ENCODE data around the gene MINDY4.

MINDY4 gene

DNA sequence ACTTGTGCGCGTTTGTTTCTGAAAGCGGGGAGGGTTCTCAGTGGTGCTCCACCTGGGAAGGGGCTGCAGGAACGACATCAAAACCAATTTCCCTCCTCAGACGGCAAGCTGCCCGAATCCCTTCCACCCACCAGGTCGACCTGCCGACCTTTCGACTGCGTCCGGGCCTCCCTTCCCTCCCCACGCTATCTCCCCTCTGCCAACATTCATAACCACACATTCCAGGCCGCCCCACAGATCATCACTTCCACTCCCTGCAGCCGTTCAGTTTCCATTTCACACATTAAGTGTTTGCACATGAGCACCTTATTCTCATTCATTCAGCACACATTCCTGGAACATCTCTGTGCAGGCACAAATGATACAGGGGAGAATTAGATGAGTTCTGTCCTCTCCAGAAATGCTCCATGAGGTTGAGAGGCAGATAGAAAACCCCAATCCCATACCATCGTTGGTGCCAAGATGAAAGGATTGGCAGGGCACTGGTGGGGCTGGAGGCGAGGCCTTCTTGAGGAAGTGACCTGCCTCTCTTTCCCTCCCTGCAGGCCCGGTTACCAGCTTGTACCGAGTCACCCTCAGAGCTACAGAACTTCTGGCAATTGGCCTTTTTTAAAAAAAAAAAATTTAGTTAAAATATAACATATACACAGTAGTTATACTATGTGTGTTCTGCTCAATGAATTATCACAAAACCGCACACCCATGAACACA is 70.0 kb downstream of the MINDY4 start:
- no peaks in the 10 kb centered on the region for H3K36me3 ChIP-seq (ENCODE audit: low read length)
- TF ChIP-seq CTCF (IDR thresholded peaks at IDR 0.05; ENCODE audit: insufficient read depth, low read length, poor library complexity, severe bottlenecking) (no peak), EZH2phosphoT487 (conservative IDR thresholded peaks at IDR 0.05; ENCODE audit: low read length) (no peak)
- no peaks in the 10 kb centered on the region for H3K9me2 ChIP-seq (replicated peaks; ENCODE audit: insufficient read depth, low read length)
- no peaks in the 10 kb centered on the region for H3K9me3 ChIP-seq (ENCODE audit: insufficient read depth, low read length)
- H3K4me3 ChIP-seq (ENCODE audit: insufficient read depth, low read length, poor library complexity, severe bottlenecking): no peak overlapping the region
- H3F3A ChIP-seq (ENCODE audit: insufficient read depth): no peaks in the 10 kb centered on the region
- H3K27me3 ChIP-seq (ENCODE audit: low read length): no peaks in the 10 kb centered on the region
- no peaks in the 10 kb centered on the region for H4K20me1 ChIP-seq (ENCODE audit: low read depth, low read length)
- no peak overlapping the region for H2AFZ ChIP-seq (ENCODE audit: low read depth, low read length, severe bottlenecking)
- no peak overlapping the region for H3K4me2 ChIP-seq (ENCODE audit: low read depth, low read length, poor library complexity, severe bottlenecking)
- H3K79me2 ChIP-seq (ENCODE audit: insufficient read depth, low read length): no peaks in the 10 kb centered on the region
- H3K9ac ChIP-seq (ENCODE audit: low read length): no peak overlapping the region
- H3K27ac ChIP-seq (ENCODE audit: low read depth, low read length): no peak overlapping the region

DNA sequence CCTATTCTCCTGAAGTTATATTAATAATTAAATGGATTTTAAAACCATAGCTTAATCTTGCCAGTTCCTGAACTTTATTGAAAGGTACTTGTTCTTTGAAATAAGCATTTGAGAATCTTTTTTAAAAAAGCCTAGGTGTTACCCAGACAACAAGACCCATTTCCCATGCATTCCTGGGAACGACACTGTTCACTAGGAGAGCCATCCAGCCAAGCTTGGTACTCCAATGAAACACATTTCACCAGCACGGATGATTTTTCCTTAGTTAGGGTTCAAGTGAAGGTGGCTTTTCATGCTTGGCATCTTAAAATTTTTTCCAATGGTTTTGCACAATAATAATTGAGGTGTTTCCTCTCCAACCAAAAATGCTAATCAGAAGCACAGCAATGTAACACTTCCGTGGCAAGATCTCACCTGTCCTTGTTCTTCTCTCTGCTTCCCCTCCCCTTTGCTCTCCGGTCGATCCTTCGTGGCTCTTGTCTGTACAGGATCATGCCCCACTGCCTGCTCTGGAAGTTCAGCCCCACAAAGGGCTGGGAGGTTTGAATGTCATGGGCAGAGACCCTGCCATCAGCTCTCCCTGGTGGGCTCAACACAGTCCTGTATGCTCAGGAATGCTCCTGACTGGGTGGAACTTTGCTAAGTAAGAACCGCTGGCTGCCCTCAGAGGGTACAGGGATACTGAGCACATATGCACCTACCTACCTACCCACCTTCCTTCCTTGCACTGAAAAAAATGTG is 70.8 kb downstream of the MINDY4 start:
- H3K27ac ChIP-seq (ENCODE audit: low read depth, low read length): no peak overlapping the region

GRCh38 chr7:30842542-30843451 is 71.6 kb downstream of the MINDY4 start:
- Histone ChIP-seq H3K9ac (ENCODE audit: low read length) (no peak overlapping the region), H2AFZ (ENCODE audit: low read depth, low read length, severe bottlenecking) (no peak overlapping the region), H3K9me2 (replicated peaks; ENCODE audit: insufficient read depth, low read length) (no peaks in the 10 kb centered on the region), H3K4me3 (ENCODE audit: insufficient read depth, low read length, poor library complexity, severe bottlenecking) (no peak overlapping the region), H3K4me2 (ENCODE audit: low read depth, low read length, poor library complexity, severe bottlenecking) (no peak overlapping the region), H3F3A (ENCODE audit: insufficient read depth) (no peaks in the 10 kb centered on the region), H3K27ac (ENCODE audit: low read depth, low read length) (no peak overlapping the region), H4K20me1 (ENCODE audit: low read depth, low read length) (no peaks in the 10 kb centered on the region), H3K79me2 (ENCODE audit: insufficient read depth, low read length) (no peaks in the 10 kb centered on the region), H3K36me3 (ENCODE audit: low read length) (no peaks in the 10 kb centered on the region), H3K27me3 (ENCODE audit: low read length) (no peaks in the 10 kb centered on the region), H3K9me3 (ENCODE audit: insufficient read depth, low read length) (no peaks in the 10 kb centered on the region)
- TF ChIP-seq CTCF (IDR thresholded peaks at IDR 0.05; ENCODE audit: insufficient read depth, low read length, poor library complexity, severe bottlenecking): no peak
- TF ChIP-seq EZH2phosphoT487 (conservative IDR thresholded peaks at IDR 0.05; ENCODE audit: low read length): no peak

More for the DNA sequence above, 70.8 kb downstream of the MINDY4 start:
- no peak overlapping the region for H2AFZ ChIP-seq (ENCODE audit: low read depth, low read length, severe bottlenecking)
- no peak overlapping the region for H3K4me2 ChIP-seq (ENCODE audit: low read depth, low read length, poor library complexity, severe bottlenecking)
- H3F3A ChIP-seq (ENCODE audit: insufficient read depth): no peaks in the 10 kb centered on the region
- no peak overlapping the region for H3K9ac ChIP-seq (ENCODE audit: low read length)
- no peak overlapping the region for H3K4me3 ChIP-seq (ENCODE audit: insufficient read depth, low read length, poor library complexity, severe bottlenecking)
- H4K20me1 ChIP-seq (ENCODE audit: low read depth, low read length): no peaks in the 10 kb centered on the region
- H3K9me2 ChIP-seq (replicated peaks; ENCODE audit: insufficient read depth, low read length): no peaks in the 10 kb centered on the region
- no peaks in the 10 kb centered on the region for H3K36me3 ChIP-seq (ENCODE audit: low read length)
- H3K27me3 ChIP-seq (ENCODE audit: low read length): no peaks in the 10 kb centered on the region
- no peak for TF ChIP-seq EZH2phosphoT487 (conservative IDR thresholded peaks at IDR 0.05; ENCODE audit: low read length)
- no peak for TF ChIP-seq CTCF (IDR thresholded peaks at IDR 0.05; ENCODE audit: insufficient read depth, low read length, poor library complexity, severe bottlenecking)
- H3K79me2 ChIP-seq (ENCODE audit: insufficient read depth, low read length): no peaks in the 10 kb centered on the region
- no peaks in the 10 kb centered on the region for H3K9me3 ChIP-seq (ENCODE audit: insufficient read depth, low read length)

All from SU-DHL-6 (cell line).